ENCODE measurements around the gene CHRM4. TPM values are rescaled to one million over a fixed set of nuclear protein-coding genes. Genes with fewer than 3 reads are reported as not detected.

CHRM4 gene
- total RNA-seq, 2 experiments from 2014 or later = 0.18 TPM; not detected in 1

DNA sequence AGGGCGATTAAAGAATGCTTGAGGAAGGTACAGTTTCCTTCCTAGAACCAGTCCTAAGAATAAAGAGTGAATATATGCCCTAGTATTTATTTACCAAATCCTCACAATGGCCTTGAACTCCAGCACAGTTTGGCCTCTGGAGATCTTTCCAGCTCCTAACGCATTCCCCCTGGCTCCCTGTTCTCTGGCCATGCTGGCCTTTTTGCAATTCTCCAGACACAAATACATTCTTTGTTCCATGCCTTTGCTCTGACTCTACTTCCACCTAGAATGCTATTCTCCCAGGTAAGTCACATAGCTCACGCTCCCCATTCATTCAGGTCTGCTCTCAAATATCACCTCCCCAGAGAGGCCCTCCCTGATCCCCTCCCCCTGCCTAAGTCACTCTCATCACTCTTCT, 48.1 kb downstream of the CHRM4 start:
- ATAC-seq (no peak), DNase-seq (no peak)
- Mint-ChIP-seq H3K4me3 (no peak overlapping the region), H3K9me3 (ENCODE audit: low read depth) (no peaks in the 10 kb centered on the region), H3K36me3 (no peaks in the 10 kb centered on the region), H3K27me3 (peaks cover 23% of the 10 kb centered on the region), H3K4me1 (peaks cover 39% of the 10 kb centered on the region), H3K27ac (no peak overlapping the region)
- CTCF ChIA-PET = interaction anchor here (0.9 to 18.5 kb wide), 6 partner anchors 8 to 104 kb away, joined by 3 to 444 read pairs (median 11); partner anchors contain the start of gene MDK

DNA sequence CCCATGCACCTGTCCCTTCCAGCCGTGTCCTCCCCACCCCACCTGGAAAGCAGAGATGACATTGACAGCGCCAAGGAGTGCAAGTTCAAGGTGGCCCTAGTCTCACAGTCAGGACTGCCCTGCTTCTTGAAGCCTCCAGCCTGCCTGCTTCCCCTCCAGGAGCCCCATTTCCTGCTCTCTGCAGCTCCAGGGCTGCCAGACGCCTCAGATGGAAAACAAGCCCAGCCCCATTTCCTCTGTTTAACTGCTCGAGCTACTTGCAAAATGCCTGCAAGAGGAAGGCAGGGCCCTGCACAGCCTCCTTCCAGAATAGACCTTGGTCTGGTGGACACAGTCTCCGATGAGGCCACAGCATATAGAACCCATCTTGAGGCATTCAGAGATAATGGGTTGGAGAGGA, 49.3 kb downstream of the CHRM4 start:
- DNase-seq (no peak), ATAC-seq (no peak)
- Mint-ChIP-seq H3K27me3 (peaks cover 23% of the 10 kb centered on the region), H3K9me3 (ENCODE audit: low read depth) (no peaks in the 10 kb centered on the region), H3K36me3 (no peaks in the 10 kb centered on the region), H3K4me1 (peaks cover 39% of the 10 kb centered on the region), H3K27ac (no peak overlapping the region), H3K4me3 (no peak overlapping the region)
- CTCF ChIA-PET = interaction anchor here (1.1 to 18.5 kb wide), 6 partner anchors 9 to 99 kb away, joined by 3 to 444 read pairs (median 6); partner anchors contain the start of gene MDK

DNA sequence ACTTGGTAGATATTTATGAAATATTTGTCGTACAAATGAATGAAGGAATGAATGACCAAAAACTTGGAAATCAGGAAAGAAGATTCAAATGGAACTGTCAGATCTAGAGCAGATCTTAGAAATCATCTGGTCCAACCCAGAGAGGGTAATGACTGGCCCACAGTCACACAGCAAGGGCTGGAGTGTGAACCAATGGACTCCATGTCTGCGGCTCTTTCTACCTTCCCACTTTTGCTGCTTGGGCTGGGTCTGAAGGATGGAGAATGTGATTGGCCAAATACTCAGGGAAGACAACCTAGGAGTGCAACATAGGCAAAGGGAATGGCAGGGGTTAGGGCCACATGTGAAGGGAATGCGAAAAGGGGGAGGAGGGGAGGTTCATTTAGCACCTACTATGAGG, 50.1 kb downstream of the CHRM4 start:
- CTCF ChIA-PET = interaction anchor here (1.7 to 18.5 kb wide), 4 partner anchors 10 to 98 kb away, joined by 3 to 444 read pairs (median 25); partner anchors contain the start of gene MDK
- no peaks in the 10 kb centered on the region for H3K36me3 Mint-ChIP-seq
- DNase-seq = no peak
- no peaks in the 10 kb centered on the region for H3K9me3 Mint-ChIP-seq (ENCODE audit: low read depth)
- H3K4me1 Mint-ChIP-seq = peaks cover 33% of the 10 kb centered on the region
- no peak overlapping the region for H3K27ac Mint-ChIP-seq
- peaks cover 26% of the 10 kb centered on the region for H3K27me3 Mint-ChIP-seq
- H3K4me3 Mint-ChIP-seq = no peak overlapping the region
- no peak for ATAC-seq

DNA sequence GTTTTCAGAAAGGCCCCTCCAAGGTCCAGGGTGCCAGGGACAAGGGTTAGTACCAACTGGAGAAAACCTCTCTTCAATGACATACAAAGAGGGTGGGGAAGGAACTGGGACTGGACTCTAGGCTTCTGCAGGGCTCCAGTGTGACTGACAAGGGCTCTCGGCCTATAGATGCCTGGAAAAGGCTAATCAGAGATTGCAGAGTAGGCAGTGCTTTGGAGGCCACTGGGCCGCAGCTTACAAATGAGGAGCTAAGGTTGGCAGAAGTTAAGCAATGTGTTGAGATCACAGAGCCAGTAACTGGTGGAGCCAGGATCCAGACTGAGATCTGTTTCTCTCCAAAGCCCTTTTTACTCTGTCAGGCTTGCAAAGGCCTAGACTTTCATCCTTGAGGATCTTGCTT, 51.8 kb downstream of the CHRM4 start:
- ATAC-seq (no peak), DNase-seq (no peak)
- Mint-ChIP-seq H3K36me3 (no peaks in the 10 kb centered on the region), H3K9me3 (ENCODE audit: low read depth) (no peaks in the 10 kb centered on the region), H3K4me3 (no peak overlapping the region), H3K4me1 (peaks cover 17% of the 10 kb centered on the region), H3K27me3 (peaks cover 29% of the 10 kb centered on the region), H3K27ac (no peak overlapping the region)
- CTCF ChIA-PET = interaction anchor here (1.1 to 6.8 kb wide), 2 partner anchors 12 to 150 kb away, joined by 3 to 43 read pairs; no protein-coding TSS in a partner anchor

DNA sequence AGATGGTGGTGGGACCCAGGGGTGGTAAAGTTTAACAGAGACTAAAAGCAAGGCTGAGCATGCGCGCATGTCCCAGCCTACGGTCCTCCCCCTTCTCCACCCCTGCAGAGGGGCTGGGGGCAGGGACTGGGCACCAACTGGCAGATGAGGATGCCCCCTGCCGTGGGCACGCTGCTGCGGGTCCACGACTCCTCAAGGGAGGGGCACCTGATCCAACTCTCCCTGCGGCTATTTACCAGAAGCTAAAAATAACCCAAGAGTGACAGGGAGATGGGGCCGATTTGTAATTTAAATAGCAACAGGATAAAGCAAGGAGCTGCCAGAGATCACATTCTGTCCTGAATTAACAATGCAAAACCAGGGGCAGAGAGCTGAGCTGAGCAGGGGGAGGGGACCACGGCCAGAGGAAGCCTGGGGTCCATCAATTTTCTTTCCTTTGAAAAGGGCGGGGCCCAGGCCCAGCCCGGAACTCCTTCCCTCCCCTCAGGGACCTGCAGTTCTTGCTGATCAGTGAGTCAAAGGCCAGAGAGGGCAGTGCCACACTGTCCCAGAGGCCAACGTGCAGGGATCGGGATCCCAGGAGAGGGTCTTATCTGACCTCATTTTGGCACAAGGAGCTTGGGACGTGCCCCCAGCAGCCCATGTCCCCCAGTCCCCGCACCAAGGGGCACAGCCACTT, 52.4 kb downstream of the CHRM4 start:
- H3K4me3 Mint-ChIP-seq = no peak overlapping the region
- H3K36me3 Mint-ChIP-seq = no peaks in the 10 kb centered on the region
- no peaks in the 10 kb centered on the region for H3K9me3 Mint-ChIP-seq (ENCODE audit: low read depth)
- DNase-seq (no peak), ATAC-seq (no peak)
- peaks cover 32% of the 10 kb centered on the region for H3K27me3 Mint-ChIP-seq
- CTCF ChIA-PET = interaction anchor here (1.1 to 6.8 kb wide), 3 partner anchors 9 to 151 kb away, joined by 3 to 43 read pairs (median 3); no protein-coding TSS in a partner anchor
- H3K4me1 Mint-ChIP-seq = peaks cover 15% of the 10 kb centered on the region
- no peak overlapping the region for H3K27ac Mint-ChIP-seq

DNA sequence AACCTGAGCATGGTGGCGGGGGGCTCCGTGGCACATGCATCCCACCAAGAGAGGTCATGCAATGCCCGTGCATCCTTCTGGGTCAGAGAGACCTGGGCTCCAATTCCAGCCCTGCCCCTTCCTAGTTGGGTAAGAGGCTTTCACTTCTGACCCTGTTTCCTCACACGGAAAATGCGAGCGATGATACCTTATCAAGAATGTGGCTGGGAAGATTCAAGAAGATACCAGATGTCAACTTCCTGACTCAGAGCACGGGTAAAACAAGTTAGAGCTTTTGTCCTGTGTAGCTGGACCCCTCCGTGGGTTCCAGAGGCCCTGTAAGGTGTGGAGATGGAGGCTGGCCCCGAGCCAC, 53.0 kb downstream of the CHRM4 start:
- no peak overlapping the region for H3K27ac Mint-ChIP-seq
- H3K9me3 Mint-ChIP-seq (ENCODE audit: low read depth) = no peaks in the 10 kb centered on the region
- no peak overlapping the region for H3K4me3 Mint-ChIP-seq
- CTCF ChIA-PET = interaction anchor here (1.1 to 6.8 kb wide), 2 partner anchors 8 to 13 kb away, joined by 3 to 43 read pairs; no protein-coding TSS in a partner anchor
- H3K36me3 Mint-ChIP-seq = no peaks in the 10 kb centered on the region
- DNase-seq = no peak
- H3K27me3 Mint-ChIP-seq = peaks cover 32% of the 10 kb centered on the region
- ATAC-seq = no peak
- H3K4me1 Mint-ChIP-seq = peaks cover 13% of the 10 kb centered on the region

DNA sequence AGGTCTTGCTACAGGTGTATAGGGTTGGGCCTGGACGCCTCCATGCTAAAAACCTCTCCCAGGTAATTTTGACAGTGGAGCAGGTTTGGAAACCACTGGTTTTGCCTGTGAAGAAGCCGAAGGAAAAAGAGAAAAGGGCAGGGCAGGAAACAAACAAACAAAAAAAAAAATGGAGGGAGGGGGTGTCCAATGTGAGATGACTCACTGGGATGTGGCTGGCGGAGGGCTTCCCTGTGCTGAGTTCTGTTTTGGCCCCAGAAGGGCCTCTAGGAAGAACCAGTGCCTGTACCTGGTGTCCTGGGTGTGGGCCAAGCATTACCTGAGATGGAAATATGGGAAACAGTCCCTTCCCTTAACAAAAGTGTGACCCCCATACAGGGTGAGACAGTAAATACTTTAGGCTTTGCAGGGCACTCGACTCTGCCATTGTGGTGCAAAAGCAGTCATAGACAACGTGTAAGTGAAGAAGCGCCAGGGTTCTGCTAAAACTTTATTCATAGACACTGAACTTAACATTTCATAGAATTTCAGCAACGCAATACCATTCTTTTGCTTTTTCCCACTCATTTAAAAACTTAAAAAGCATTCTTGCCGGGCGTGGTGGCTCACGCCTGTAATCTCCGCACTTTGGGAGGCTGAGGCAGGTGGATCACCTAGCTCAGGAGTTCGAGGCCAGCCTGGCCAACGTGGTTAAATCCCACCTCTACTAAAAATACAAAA, 53.8 kb downstream of the CHRM4 start:
- H3K27me3 Mint-ChIP-seq = peaks cover 33% of the 10 kb centered on the region
- no peak for ATAC-seq
- peaks cover 16% of the 10 kb centered on the region for H3K4me1 Mint-ChIP-seq
- no peaks in the 10 kb centered on the region for H3K9me3 Mint-ChIP-seq (ENCODE audit: low read depth)
- H3K36me3 Mint-ChIP-seq = no peaks in the 10 kb centered on the region
- H3K27ac Mint-ChIP-seq = no peak overlapping the region
- CTCF ChIA-PET = interaction anchor here (6.8 kb wide), 1 partner anchor 14 kb away, joined by 43 read pairs; no protein-coding TSS in a partner anchor
- DNase-seq = no peak
- no peak overlapping the region for H3K4me3 Mint-ChIP-seq

DNA sequence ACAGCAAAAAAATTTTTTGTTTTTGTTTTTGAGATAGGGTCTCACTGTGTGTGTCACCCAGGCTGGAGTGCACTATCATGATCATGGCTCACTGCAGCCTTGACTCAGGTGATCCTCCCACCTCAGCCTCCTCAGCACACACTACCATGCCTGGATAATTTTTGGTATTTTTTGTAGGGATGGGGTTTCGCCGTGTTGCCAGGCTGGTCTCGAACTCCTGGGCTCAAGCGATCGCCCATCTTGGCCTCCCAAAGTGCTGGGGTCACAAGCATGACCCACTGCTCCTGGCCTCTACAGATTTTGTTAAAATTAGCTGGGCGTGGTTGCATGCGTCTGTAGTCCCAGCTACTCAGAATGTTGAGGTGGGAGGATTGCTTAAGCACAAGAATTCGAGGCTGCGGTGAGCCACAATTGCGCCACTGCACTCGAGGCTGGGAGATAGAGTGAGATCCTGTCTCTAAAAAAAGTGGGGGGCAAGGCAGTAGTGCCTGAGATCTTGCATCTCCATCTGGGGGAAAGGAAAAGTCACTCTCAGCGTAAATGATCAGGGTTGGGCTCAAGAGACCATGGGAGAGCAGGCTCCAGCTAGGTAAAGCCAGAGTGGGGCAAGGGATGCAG, 54.9 kb downstream of the CHRM4 start:
- Mint-ChIP-seq H3K27me3 (peaks cover 38% of the 10 kb centered on the region), H3K9me3 (ENCODE audit: low read depth) (no peaks in the 10 kb centered on the region), H3K4me1 (peaks cover 11% of the 10 kb centered on the region), H3K36me3 (no peaks in the 10 kb centered on the region), H3K27ac (no peak overlapping the region), H3K4me3 (no peak overlapping the region)
- CTCF ChIA-PET = interaction anchor here (1.5 to 1.9 kb wide), 2 partner anchors 9 to 12 kb away, joined by 4 to 5 read pairs; no protein-coding TSS in a partner anchor
- no peak for DNase-seq
- ATAC-seq = no peak

DNA sequence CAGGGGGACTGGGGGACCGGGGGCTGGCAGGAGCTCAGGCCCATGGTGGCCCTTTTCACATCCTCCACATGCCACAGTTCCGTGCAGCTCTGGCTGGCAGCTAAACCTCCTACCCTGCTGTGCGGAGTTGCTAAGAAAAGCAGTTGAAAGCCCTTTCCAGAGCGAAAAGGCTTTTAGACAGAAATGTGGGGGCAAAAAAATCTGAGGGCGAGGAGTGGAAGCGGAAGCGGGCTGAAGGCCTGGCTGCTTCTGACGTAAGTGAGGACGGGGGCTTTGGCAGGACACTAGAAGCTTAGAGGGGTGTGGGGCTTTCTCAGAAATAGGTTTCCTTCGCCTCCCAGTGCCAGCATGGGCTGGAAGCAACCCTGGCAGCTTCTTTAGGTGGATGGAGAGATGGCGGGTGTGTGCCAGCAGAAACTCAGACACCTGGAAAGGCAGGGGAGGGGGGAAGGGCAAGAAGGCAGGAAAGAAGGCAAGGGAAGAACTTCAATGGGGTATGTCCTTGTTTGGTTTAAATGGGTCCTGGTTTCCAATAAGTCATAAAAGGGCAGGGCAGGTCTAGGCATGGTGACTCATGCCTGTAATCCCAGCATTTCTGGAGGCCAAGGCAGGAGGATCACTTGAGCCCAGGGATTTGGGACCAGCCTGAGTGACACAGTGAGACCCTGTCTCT, 55.5 kb downstream of the CHRM4 start:
- no peaks in the 10 kb centered on the region for H3K9me3 Mint-ChIP-seq (ENCODE audit: low read depth)
- H3K27me3 Mint-ChIP-seq = peaks cover 44% of the 10 kb centered on the region
- H3K27ac Mint-ChIP-seq = no peak overlapping the region
- ATAC-seq (no peak), DNase-seq (no peak)
- peaks cover 13% of the 10 kb centered on the region for H3K4me1 Mint-ChIP-seq
- CTCF ChIA-PET = interaction anchor here (1.5 to 1.9 kb wide), 3 partner anchors 8 to 13 kb away, joined by 3 to 5 read pairs (median 4); no protein-coding TSS in a partner anchor
- H3K36me3 Mint-ChIP-seq = no peaks in the 10 kb centered on the region
- no peak overlapping the region for H3K4me3 Mint-ChIP-seq

DNA sequence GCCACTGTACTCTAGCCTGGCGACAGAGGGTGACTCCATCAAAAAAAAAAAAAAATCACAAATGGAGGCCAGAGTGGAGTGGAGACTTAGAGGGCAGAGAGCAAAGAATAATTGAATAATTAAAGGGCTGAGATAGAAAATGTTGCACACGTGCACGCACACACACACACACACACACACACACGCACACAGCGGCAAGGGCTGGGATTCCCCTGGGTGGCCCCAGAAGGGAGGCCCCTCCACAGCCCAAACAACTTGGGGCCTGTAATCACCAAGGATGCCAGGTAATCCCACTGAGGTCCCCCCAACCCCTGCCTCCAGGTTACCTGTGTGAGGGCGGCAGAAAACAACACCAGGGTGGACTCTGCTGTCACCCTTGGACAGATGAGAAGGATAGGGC, 56.3 kb downstream of the CHRM4 start:
- CTCF ChIA-PET = interaction anchor here (1.3 to 1.9 kb wide), 3 partner anchors 9 to 22 kb away, joined by 3 to 5 read pairs (median 3); no protein-coding TSS in a partner anchor
- DNase-seq = no peak
- H3K9me3 Mint-ChIP-seq (ENCODE audit: low read depth) = no peaks in the 10 kb centered on the region
- H3K4me3 Mint-ChIP-seq = no peak overlapping the region
- peaks cover 20% of the 10 kb centered on the region for H3K4me1 Mint-ChIP-seq
- no peak for ATAC-seq
- H3K36me3 Mint-ChIP-seq = no peaks in the 10 kb centered on the region
- peaks cover 49% of the 10 kb centered on the region for H3K27me3 Mint-ChIP-seq
- no peak overlapping the region for H3K27ac Mint-ChIP-seq

DNA sequence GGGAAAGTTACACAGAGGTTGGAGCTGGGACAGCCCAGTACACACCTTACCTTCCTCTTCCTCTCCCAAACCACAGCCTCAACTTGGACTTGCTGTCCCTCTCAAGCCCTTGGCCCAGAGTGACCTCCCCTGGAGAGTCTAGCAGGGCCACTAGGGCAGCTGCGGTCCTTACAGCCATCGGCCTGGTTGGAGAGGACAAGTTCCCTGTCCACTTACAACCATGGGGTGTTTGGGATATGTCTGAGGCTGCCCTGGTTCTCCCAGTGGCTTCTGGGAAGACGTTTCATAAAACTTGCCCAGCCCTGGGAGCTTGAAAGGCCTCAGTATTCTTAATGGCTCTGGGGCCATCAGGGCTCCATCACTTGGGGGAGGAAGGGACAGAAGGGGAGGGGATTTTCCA, 57.4 kb downstream of the CHRM4 start:
- H3K27me3 Mint-ChIP-seq = peaks cover 60% of the 10 kb centered on the region

More for the DNA sequence above, 57.4 kb downstream of the CHRM4 start:
- CTCF ChIA-PET = interaction anchor here (1.3 kb wide), 1 partner anchor 21 kb away, joined by 3 read pairs; no protein-coding TSS in a partner anchor
- Mint-ChIP-seq H3K36me3 (no peaks in the 10 kb centered on the region), H3K4me3 (no peak overlapping the region), H3K27ac (no peak overlapping the region), H3K9me3 (ENCODE audit: low read depth) (no peaks in the 10 kb centered on the region), H3K4me1 (peaks cover 23% of the 10 kb centered on the region)
- DNase-seq (no peak), ATAC-seq (no peak)

Measured in activated CD8-positive, alpha-beta memory T cell treated with anti-CD3 and anti-CD28 coated beads, Interleukin-2, amount 10 ng/mL, durations not matched to agents 7 days and 5 days (primary cell).